Lower leg skin (tissue), 4 donors: Measurements from ENCODE around the gene SGO2. TPM values are rescaled to one million over a fixed set of nuclear protein-coding genes. Genes with fewer than 3 reads are reported as not detected.

Source experiments
- DNase-seq, 2 donors: peaks; one replicate each; pipeline ENCODE4 v3.0.0-alpha.2; 2019; ENCODE audit warnings: low spot score in 2 of 2
- H3K4me3 ChIP-seq: fragments of 200-600 bp; sonication (generic); 2 replicates; pipeline ENCODE4 v1.5.1; 2017; ENCODE audit warnings: mild to moderate bottlenecking, low read depth; ENCODE audit not compliant: poor library complexity, severe bottlenecking
- CTCF ChIP-seq, 3 donors: fragments of 450-650 bp; IDR thresholded peaks; one replicate each; pipeline ENCODE4 v1.5.1; 2016; ENCODE audit warnings: antibody characterized with exemption in 3 of 3, mild to moderate bottlenecking in 3 of 3, moderate library complexity in 2 of 3
- POLR2A ChIP-seq, 2 donors: fragments of 450-650 bp; IDR thresholded peaks; one replicate each; pipeline ENCODE4 v1.6.1; 2016 to 2017; ENCODE audit warnings: antibody characterized with exemption in 2 of 2, mild to moderate bottlenecking in 1 of 2, moderate library complexity in 1 of 2
- WGBS, 2 donors: methylation state at CpG; one replicate each; pipeline ENCODE4 v1.1.5; 2018; 5-methylcytosine and 5-hydroxymethylcytosine counted together
- intact Hi-C: fragments of 100-400 bp; cut with DNase I; formaldehyde crosslinking; loops from one replicate; pipeline ENCODE4 v1.15.0; 2023; ENCODE audit warnings: low total_unique reads
- total RNA-seq, 4 donors: library from RNA; depleted of rRNA; stranded (reverse); fragments of >200 nt; gene quantifications; one replicate each; pipeline ENCODE4 v1.1.0, GENCODE V29; 2016

SGO2 gene
- total RNA-seq, 4 donors from 2014 or later, result 0.57 to 3.5 (median 1.5) TPM

DNA sequence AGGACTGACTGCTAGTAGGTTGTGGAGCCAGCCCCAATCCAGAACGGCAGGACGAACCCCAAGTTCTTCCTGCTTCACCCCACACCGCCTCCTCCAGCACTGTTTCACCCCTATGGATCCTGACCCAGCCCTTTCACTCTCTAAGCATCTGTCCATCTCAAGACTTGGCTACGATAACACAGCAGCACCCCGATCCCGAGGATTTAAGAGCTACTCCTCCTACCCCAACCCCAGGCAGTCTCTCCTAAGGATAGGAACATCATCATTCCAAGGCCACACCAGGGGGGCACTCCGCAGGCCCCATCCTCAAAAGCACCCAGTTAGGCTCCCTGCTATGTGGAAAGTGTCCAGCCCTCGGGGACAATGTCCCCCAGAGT, 16.8 kb upstream of the SGO2 start:
- DNase-seq, result no peak
- TF ChIP-seq POLR2A (IDR thresholded peaks at IDR 0.05) (no peak), CTCF (IDR thresholded peaks at IDR 0.05) (no peak)
- intact Hi-C loops, result no loop called here
- peak overlapping the region; percentile 79 for H3K4me3 ChIP-seq
- WGBS, 2 donors, result 20 to 28% methylated on average over 8 of the region's 8 CpGs

GRCh38 chr2:200509612-200510433, 16.2 kb upstream of the SGO2 start, which contains the start of gene KCTD18:
Gene KCTD18 (minus strand): TSS chr2:200510068. CDS start chr2:200507016, 3,052 bp downstream.
- H3K4me3 ChIP-seq, result peak within 1 kb of the TSS; percentile 79
- TF ChIP-seq POLR2A (IDR thresholded peaks at IDR 0.05), result peak in 1 of 2 donors; percentile 58
- peak in 1 of 3 donors; percentile 44 for TF ChIP-seq CTCF (IDR thresholded peaks at IDR 0.05)
- 0 to 1% methylated on average over 14 to 20 of the region's 78 CpGs for whole genome bisulfite sequencing, 2 donors
- intact Hi-C loops, result no loop called here
- peak; percentile 89 to 98 for DNase-seq

- H3K4me3 ChIP-seq, result no peak overlapping the region
- intact Hi-C loops, result no loop called here
- no peak for DNase-seq
- WGBS, 2 donors, result 24 to 36% methylated on average over 1 of the region's 1 CpG
- TF ChIP-seq POLR2A (IDR thresholded peaks at IDR 0.05) (no peak), CTCF (IDR thresholded peaks at IDR 0.05) (no peak)
These were observed 10.9 kb upstream of the SGO2 start for GRCh38 chr2:200515155-200515554.

- no peak for DNase-seq
- H3K4me3 ChIP-seq, result no peak overlapping the region
- intact Hi-C loops, result no loop called here
- 54 to 68% methylated on average over 3 of the region's 3 CpGs for WGBS, 2 donors
- TF ChIP-seq POLR2A (IDR thresholded peaks at IDR 0.05) (no peak), CTCF (IDR thresholded peaks at IDR 0.05) (no peak)
These were observed 2.8 kb upstream of the SGO2 start for GRCh38 chr2:200523158-200523557.

- TF ChIP-seq CTCF (IDR thresholded peaks at IDR 0.05) (no peak), POLR2A (IDR thresholded peaks at IDR 0.05) (no peak)
- no peak for DNase-seq
- H3K4me3 ChIP-seq, result no peak overlapping the region
- WGBS, 2 donors, result 70 to 83% methylated on average over 2 of the region's 2 CpGs
- intact Hi-C loops, result no loop called here
These were observed 2.4 kb upstream of the SGO2 start for GRCh38 chr2:200523604-200524003.
